Camera-type eye (tissue), 1 donor: ENCODE measurements around the gene DDX51. TPM values are rescaled to one million over a fixed set of nuclear protein-coding genes. Genes with fewer than 3 reads are reported as not detected.

Source experiments
- total RNA-seq: library from RNA; depleted of rRNA; stranded (reverse); fragments of >200 nt; gene quantifications from one replicate; pipeline ENCODE4 v1.2.3, GENCODE V29; 2014

Gene DDX51
- total RNA-seq: 16.9 TPM

DNA sequence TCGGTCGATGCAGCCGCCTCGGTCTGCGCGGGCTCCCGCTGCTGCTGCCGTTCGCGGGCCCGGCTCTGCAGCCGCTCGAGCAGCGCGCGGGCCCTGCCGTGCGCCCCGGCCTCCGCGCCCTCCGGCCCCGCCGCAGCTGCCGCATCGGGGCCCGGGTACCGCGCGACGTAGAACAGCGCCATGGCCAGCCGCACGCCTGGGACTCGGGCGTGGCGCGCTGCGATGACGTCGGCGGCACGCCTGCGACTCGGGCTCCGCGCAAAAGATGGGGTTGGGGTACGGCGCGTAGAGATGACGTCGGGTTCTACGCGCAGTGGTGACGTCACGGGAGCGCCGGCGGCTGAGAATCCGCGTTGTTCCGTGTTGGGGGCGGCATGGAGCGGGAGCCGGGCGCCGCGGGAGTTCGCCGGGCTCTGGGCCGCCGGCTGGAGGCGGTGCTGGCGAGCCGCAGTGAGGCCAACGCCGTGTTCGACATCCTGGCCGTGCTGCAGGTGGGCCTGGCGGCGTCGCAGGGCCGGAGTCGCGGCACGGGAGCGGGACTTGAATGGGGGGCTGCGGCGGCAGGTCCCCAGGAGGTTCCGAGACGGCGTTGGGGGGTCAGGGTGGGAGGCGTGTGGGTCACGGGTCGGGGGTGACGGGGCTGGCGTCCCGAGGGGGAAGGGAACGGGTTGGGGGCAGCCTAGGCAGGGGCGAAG, at the start of gene DDX51, which contains the start of gene NOC4L:
TSS of gene DDX51 (minus strand) at position 205 of the 695 bp plus-strand sequence. CDS start at position 182, 23 bp downstream.
TSS of gene NOC4L (plus strand) at position 343 of the 695 bp plus-strand sequence. CDS start at position 375, 32 bp downstream.

Other genes starting within 250 kb of the DDX51 start
- 30.1 TPM for gene ULK1, start 249.7 kb downstream of the DDX51 start, total RNA-seq
- 9.0 TPM for gene PUS1, start 215.0 kb downstream of the DDX51 start, total RNA-seq
- 44.3 TPM for gene EP400, start 194.4 kb downstream of the DDX51 start, total RNA-seq
- gene NOC4L, start 138 bp upstream of the DDX51 start, total RNA-seq: 7.6 TPM
- 10.7 TPM for gene GALNT9, start 185.3 kb upstream of the DDX51 start, total RNA-seq